M059J (cell line): ENCODE results near the gene PACSIN1. TPM values are rescaled to one million over a fixed set of nuclear protein-coding genes. Genes with fewer than 3 reads are reported as not detected.

Source experiments
- DNase-seq: peaks from one replicate; pipeline ENCODE4 v3.0.0-alpha.2; 2012; ENCODE audit warnings: low read depth
- total RNA-seq: library from RNA; depleted of rRNA; stranded (reverse); fragments of >200 nt; shearing (Covaris generic); gene quantifications from 2 replicates; pipeline ENCODE4 v1.2.3, GENCODE V29; 2014

Gene PACSIN1
- total RNA-seq, 1 experiment from 2014 or later: 0.20 TPM

- peak; percentile 38 for DNase-seq
Measured at GRCh38 chr6:34514593-34515472, 49.0 kb downstream of the PACSIN1 start.

- DNase-seq: no peak
Measured at GRCh38 chr6:34515473-34516387, 49.9 kb downstream of the PACSIN1 start.

- DNase-seq: no peak
Measured at GRCh38 chr6:34516391-34517324, 50.8 kb downstream of the PACSIN1 start.

DNA sequence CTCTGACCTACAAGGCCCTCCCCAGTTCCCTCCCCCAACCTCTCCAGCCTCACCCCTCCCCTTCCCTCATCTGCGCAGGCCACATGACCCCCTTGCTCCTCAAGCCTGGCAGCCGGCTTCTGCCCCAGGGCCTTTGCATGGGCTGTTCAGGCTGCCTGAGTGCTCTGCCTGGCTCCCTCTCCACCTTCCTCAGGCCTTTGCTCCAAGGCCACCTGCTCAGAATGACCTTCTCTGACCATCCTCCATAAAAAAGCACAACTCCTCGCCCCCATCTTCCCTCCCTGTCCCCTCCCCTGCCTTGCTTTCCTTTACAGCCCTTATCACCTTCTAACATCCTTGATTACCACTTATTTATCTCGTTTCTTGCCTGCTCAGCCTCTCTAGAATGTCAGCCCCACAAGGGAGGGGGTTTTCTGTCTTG lies 51.6 kb downstream of the PACSIN1 start:
- DNase-seq: no peak

- no peak for DNase-seq
Measured at GRCh38 chr6:34517966-34518365, 52.1 kb downstream of the PACSIN1 start.

DNA sequence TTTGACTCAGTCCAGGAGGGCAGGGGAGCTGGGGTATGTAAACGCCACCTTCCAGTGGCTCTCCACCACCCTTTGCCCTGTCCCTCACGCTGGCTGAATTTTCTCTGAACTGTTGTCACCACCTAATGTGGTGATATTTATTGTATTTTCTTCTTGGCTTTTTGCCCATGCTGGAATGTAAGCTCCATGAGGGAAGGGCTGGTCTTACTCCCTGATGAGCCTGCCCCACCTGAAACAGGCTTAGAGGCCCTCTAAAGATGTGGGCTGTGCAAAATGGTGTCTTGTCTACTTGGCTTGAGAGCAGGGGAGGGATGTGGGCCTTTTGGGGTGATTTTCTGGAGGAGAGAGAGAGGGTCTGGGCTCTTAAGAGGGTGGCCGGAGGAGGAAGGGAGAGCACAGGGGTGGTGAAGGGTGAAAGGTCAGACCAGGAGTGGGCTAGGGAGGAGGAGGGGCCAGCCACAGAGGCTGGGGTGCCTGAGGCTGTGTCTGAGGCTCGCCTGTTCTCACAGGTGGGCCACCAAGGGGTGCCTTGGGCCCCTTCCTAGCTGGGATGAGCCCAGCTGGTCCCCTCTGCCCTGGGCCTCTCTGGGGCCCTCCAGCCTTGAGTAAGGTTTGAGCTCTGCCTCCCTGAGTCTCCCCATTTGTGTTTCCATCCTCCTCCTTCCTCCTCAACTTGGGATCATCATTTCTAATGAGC lies 52.9 kb downstream of the PACSIN1 start:
- DNase-seq: no peak

- no peak for DNase-seq
Measured at GRCh38 chr6:34519971-34520644, 54.2 kb downstream of the PACSIN1 start.

GRCh38 chr6:34520645-34521462 lies 55.0 kb downstream of the PACSIN1 start:
- DNase-seq: no peak

DNA sequence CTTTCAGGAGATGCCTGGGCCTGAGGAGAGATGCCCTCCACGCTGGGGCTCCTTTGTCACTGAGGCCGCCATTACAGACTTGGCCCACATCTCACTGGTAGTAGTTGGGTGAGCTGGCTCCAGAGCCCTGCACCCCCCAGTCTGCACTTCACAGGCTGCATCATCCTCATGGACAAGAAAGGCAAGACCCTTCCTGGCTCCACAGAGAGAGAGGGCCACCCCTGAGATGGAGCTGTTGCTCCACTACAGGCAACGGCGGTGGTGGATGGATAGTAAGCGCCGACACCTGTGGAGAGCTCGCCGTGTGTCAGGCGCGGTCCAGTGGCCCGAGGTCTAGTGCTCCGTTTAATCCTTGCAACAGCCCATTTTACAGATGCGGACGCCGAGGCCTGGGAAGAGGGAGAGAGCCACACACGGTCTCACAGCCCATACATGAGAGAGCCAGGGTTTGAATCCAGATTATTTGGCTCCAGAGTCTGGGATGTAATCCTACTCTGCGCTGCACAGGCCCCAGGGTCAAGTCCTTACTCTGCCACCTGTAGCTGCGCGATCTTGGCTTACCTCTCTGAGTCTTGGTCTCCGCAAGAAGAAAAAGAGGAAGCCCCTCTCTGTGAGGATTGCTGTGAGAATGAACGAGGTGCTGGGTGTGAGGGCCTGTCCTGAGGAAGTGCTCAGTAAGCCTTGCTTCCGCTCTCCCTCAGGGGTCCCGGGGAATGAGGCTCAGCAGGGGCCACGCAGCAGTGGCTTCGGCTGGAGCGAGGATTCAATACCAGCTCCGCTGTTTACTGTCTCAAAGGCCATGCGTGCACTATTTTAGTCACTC lies 55.8 kb downstream of the PACSIN1 start:
- DNase-seq: no peak

GRCh38 chr6:34522761-34523160 lies 56.9 kb downstream of the PACSIN1 start:
- no peak for DNase-seq

DNA sequence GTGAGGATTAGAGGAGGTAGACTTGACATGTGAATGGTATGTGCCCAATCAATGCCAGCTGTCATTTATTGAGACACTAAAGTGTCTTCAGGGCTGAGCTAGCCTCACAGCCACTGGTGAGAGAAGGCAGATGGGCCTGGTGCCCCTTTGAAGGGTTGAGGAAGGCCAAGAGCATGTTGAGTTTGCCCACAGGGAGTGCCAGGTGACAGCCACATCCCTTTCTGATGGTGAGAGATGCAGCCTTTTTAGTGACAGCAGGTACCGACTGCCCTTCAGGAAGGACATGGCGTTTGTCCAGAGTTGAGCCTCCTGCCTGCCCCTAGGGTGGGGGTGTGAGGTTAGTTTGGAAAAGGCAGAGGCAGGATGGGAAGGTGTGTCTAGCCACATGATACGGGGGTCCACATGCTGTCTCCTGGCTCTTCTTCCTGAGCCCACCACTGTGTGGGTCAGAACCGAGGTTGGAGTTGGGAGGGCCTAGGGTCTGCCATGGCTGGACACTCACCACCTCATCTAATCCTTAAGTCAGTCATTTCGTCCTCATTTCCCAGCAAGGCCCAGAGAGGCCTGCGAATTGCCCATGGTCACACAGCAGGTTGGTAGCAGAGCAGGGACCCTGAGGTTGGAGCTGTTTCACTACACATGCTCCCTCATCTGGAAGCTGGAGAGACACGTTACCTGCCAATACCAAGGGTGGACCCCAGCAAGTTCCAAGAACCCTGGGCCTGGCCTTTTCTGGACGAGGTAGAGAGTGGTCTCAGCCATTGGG lies 57.7 kb downstream of the PACSIN1 start:
- DNase-seq: no peak

GRCh38 chr6:34524499-34524898 lies 58.6 kb downstream of the PACSIN1 start:
- DNase-seq: no peak

DNA sequence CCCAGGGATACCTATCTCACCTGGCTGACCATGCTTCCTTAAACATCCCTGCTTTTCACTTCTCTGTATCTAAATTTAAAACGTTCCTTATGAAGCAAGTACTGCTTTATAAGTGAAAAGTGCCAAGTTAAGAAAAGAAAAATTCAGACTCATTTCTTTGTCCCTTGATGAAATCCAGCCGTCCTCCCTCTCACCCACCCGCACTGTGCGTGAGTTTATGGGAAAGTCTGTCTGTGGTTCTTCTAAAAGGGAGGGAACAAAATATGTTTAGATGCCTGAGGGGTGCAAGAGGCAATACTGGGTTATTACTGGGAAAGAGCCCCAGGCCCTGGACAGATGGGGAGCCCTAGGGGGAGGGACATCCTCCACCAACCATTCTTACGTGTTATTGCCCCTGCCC lies 59.1 kb downstream of the PACSIN1 start:
- no peak for DNase-seq

DNA sequence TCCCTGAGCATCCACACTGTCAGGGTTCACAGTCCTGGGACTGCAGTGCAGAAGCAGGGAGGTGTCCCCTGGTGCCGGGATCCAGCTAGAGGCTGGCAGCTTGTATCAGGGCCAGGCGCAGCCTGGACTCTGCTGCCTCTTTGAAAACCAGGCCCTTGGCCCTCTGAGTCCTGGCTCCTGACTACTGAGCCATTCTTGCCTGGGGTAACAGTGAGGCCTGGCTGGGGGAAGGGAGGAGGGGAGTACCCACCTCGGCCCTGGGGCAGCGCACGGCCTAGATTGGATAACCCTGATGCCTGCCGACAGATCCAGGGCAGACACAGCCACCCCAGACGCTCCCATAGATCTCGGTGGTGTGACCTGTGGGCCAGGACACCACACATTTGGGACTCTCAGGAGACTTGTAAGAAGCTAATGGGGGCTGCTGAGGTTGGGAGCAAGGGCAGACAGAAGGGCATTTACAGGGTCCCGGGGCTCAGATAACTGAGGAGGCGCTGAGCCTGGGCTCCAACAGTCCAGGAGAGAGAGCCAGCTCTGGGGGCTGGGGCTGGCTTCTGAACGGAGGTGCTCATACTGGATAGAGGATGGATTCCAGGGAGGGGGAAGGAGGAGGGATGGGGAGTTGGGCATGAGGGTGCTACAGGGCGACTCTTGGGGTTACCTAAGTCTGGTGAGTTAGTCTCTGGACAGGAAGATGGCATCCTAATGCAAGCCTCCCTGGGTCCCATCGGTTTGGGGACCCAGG lies 59.7 kb downstream of the PACSIN1 start:
- no peak for DNase-seq

DNA sequence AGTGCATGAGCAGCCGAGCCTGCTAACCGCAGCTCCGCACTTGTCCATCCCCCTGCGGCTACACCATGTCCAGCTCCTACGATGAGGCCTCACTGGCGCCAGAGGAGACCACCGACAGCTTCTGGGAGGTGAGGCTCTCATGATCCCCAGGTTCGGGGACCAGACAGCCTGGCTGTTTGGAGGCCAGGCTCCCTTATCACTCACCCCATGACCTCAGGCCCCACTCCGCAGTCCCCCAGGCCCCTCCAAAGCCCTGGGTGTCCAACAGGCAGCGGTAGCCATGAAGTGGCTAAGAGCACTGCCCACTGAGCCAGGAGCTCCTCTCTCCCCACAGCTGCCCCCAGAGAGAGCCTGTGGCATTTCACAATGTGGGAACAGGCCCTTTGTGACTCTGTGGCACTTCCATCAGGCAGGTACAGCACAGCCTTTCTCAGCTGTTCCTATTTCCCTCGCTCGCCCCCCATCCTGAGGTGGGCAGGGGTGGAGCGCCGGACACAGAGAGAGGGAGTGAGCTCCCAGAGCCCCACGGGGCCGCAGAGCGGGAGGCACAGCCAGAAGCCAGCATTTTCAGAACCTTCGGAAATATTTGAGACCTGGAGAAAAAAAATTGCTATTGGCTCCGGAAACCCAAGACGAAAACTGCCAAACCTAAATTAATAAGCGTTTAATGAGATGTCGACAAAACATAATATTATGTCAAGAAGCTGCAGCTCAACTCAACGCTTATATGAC lies 60.5 kb downstream of the PACSIN1 start:
- no peak for DNase-seq

DNA sequence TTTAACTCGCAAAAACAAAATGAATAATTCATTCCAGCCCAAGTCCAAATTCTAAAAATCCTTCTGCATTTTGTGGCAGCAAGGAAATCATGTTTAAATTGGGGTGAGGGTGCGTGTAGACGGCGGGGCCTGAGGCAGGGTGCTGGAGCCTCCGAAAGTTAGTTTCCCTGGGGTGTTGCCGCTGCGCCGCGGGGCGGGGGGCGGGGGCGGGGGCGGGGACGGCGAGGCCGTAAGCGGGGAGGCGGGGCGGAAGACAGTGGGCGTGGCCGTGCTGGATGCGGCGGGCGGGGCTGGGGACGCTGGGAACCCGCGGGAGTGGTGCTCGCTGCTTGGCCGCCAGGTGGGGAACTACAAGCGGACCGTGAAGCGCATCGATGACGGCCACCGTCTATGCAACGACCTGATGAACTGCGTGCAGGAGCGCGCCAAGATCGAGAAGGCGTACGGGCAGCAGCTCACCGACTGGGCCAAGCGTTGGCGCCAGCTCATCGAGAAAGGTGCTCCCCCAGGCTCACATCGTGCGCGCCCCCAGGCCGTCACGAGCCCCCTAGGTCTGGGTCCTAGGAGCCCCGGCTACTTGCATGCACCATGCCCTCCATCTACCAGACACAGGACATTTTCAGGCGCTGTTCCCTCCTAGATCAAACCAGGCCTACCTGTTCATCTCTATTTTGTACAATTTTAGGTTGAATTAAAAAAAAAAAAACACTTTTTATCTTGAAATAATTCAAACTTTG lies 61.3 kb downstream of the PACSIN1 start:
- DNase-seq: peak; percentile 90
